ENCODE results near the gene INPP5D. TPM values are rescaled to one million over a fixed set of nuclear protein-coding genes. Genes with fewer than 3 reads are reported as not detected.
"Not testable (repeated sequence)": the region's sequence is repeated elsewhere in the genome, so short reads cannot be mapped to it uniquely, and the experiment has no call there.

Gene INPP5D
- total RNA-seq, result 58.5 and 62.3 TPM in 2 replicates

DNA sequence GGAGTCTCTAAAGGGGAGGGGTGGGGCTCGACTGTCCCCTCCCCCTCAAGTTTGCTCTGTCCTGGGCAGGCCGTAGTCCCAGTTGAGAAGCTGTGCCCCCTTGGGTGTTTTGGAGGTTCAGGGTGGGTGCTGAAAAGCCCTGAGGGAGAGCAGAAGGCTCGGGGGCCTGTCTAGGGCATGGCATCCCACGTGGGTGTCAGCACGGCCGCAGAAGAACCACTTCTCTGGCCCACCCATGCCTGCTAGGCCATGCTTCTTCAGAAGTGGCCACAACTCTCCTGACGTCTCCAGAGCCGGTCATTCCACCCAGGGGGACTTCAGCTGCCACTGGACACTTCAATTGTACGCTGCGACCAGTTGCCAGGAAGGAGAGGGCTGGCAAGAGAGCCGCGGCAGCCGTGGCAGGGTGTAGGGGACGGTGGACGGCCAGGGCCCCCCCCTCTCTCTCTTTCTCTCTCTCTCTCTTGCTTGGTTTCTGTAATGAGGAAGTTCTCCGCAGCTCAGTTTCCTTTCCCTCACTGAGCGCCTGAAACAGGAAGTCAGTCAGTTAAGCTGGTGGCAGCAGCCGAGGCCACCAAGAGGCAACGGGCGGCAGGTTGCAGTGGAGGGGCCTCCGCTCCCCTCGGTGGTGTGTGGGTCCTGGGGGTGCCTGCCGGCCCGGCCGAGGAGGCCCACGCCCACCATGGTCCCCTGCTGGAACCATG, at the start of gene INPP5D:
TSS of gene INPP5D (plus strand) at position 546 of the 704 bp plus-strand sequence. CDS start at position 683, 137 bp downstream.
- intact Hi-C loops (cut with micrococcal nuclease), result loop anchor here (1.0 to 10.0 kb wide), 7 partner anchors 21 to 455 kb away; partner anchors contain the start of genes ATG16L1 and GIGYF2
- H3K9me3 Mint-ChIP-seq, result no peaks in the 10 kb centered on the region
- H3K4me1 Mint-ChIP-seq (ENCODE audit: low read depth), result peaks cover 33% of the 10 kb centered on the region
- DNase-seq (ENCODE audit: low spot score), result peak; percentile 75
- H3K27me3 Mint-ChIP-seq (ENCODE audit: low read depth), result no peaks in the 10 kb centered on the region
- H3K4me3 Mint-ChIP-seq (ENCODE audit: low read depth), result peak within 1 kb of the TSS; percentile 91
- peaks cover 25% of the 10 kb centered on the region for H3K36me3 Mint-ChIP-seq (ENCODE audit: low read depth)
- H3K27ac Mint-ChIP-seq, result peak within 1 kb of the TSS; percentile 88

DNA sequence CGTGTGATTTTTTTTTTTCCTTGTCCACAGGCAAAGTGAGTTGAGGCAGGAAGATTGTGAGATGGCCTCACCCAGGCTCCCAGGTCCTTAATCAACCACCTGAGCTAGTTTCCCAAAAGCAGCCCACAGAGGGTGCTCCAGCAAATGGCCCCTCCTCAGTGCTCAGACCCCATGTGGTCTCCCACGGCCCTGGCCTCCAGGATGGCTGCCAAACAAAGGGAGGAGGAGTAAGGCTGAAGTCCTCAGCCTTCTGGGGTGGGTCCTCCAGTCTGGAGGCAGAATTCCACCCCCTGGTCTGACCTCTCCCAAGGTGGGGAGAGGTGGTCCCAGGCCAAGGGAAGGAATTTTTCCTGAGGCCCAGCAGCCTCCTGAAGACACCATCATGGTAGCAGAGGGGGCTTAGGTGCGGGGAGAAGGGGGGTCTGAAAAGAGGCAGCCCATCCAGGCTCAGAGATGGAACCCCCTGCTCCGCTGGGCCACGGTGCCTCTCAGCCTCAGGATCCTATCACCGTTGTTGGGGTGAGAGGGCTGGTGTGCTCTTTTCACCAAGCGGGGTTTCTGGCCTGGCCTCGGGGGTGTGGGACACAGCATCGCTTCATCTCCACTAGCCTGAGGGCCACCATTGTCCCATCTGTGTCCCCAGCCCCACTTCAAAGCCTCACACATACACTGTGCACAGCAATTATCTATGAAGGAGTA, 49.4 kb upstream of the INPP5D start:
- Mint-ChIP-seq H3K27me3 (ENCODE audit: low read depth) (peaks cover 8% of the 10 kb centered on the region), H3K36me3 (ENCODE audit: low read depth) (no peaks in the 10 kb centered on the region), H3K27ac (no peak overlapping the region), H3K4me1 (ENCODE audit: low read depth) (no peaks in the 10 kb centered on the region), H3K4me3 (ENCODE audit: low read depth) (no peak overlapping the region), H3K9me3 (peaks cover 4% of the 10 kb centered on the region)
- no peak for DNase-seq (ENCODE audit: low spot score)
- intact Hi-C loops (cut with micrococcal nuclease), result no loop called here

DNA sequence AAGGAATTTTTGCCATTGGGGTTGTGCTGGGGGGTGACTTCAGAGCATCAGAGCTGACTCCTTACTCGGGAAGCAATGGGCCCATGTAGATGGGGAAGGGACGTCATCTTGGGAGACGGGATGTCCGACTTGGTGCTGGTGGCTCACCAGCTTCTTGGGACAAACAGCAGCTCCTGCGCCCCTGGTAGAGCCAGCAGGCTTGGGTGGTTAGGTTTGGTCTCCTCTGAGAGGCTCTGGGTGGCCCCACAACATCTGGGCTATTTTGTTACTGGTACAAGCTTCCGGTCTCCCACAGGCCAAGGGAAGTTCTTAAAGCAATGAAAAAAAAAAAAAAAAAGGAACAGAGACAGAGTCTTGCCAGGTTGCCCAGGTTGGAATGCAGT, 48.9 kb upstream of the INPP5D start:
- H3K9me3 Mint-ChIP-seq, result peaks cover 4% of the 10 kb centered on the region
- no peak for DNase-seq (ENCODE audit: low spot score)
- intact Hi-C loops (cut with micrococcal nuclease), result no loop called here
- H3K4me1 Mint-ChIP-seq (ENCODE audit: low read depth), result no peaks in the 10 kb centered on the region
- H3K4me3 Mint-ChIP-seq (ENCODE audit: low read depth), result no peak overlapping the region
- no peak overlapping the region for H3K27ac Mint-ChIP-seq
- peaks cover 8% of the 10 kb centered on the region for H3K27me3 Mint-ChIP-seq (ENCODE audit: low read depth)
- H3K36me3 Mint-ChIP-seq (ENCODE audit: low read depth), result no peaks in the 10 kb centered on the region

DNA sequence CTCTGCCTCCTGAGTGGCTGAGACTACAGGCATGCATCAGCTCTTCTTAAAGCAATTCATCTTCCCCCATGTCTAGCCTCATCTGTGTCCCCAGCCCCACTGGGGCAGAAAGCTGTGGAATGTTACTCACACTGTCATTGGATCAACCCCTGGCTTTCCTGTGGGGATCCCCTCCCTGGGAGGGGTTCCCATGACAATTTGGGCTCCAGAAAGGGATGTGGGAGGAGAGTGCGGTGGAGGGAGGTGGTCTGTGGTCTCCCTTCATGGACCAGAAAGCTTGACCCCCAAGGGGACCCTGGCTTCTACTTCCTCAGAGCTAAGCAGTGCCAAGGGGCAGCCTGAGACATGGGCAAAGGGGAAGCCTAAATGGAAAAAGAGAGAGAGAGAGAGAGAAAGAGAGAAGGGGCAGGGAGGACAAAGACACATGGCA, 48.4 kb upstream of the INPP5D start:
- DNase-seq (ENCODE audit: low spot score), result no peak
- Mint-ChIP-seq H3K36me3 (ENCODE audit: low read depth) (no peaks in the 10 kb centered on the region), H3K9me3 (peaks cover 4% of the 10 kb centered on the region), H3K4me3 (ENCODE audit: low read depth) (no peak overlapping the region), H3K27me3 (ENCODE audit: low read depth) (peaks cover 6% of the 10 kb centered on the region), H3K4me1 (ENCODE audit: low read depth) (no peaks in the 10 kb centered on the region), H3K27ac (no peak overlapping the region)
- intact Hi-C loops (cut with micrococcal nuclease), result no loop called here

DNA sequence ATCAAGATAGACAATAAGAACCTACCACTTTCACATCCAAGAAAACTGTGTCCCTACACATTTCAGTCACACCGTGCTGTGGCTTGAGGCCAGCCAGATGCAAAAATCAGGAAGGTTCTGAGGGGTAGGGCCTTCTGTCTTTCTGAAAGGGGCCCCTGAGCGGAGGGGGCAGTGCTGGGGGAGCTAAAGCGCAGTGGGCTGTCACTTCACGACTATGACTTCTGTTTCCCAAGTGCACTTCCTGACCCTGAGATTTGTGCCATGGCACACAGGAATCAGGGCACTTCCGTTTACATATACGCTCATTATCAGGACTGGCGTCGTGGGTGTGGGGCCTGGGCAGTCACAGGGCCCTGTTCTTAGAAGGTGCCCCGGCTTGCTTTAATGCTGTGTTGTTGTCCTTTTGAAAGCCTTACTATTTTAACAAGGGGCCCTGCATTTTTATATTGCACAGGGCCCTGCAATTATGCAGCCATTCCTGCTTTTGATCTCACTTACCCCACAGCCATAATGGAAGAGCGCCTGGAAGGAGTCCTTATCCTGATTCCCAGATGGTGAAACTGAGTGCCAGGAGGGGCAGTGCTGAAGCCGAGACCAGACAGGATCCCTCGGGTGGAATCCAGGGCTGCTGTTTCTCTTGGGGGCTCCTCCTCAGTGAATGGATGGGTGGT, 47.7 kb upstream of the INPP5D start:
- Mint-ChIP-seq H3K4me3 (ENCODE audit: low read depth) (no peak overlapping the region), H3K27me3 (ENCODE audit: low read depth) (peaks cover 6% of the 10 kb centered on the region), H3K36me3 (ENCODE audit: low read depth) (no peaks in the 10 kb centered on the region), H3K4me1 (ENCODE audit: low read depth) (no peaks in the 10 kb centered on the region), H3K27ac (no peak overlapping the region), H3K9me3 (peaks cover 4% of the 10 kb centered on the region)
- intact Hi-C loops (cut with micrococcal nuclease), result no loop called here
- no peak for DNase-seq (ENCODE audit: low spot score)

DNA sequence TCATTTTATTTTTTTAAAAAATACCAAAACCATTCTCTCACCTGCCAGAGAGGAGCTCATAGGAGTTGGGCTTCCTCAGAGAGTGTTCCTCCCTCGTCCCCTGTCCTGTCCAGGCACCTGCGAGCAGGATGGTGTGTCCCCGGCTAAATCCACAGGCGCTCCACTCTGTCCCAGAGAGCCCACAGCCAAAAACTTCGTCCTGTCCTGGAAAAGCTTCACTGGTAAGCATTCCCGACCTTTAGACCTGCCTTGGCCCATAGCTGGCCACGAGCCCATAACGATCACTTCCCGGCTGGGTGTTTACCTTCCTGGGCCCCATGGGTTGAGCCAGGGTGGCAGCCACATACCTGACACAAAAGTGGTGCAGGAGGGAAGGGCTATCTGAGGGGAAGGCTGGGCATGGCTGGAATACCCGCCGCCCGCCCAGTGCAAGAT, 47.1 kb upstream of the INPP5D start, which contains the start of gene NGEF:
TSS of gene NGEF (minus strand) at position 230 of the 435 bp plus-strand sequence. CDS start 38,366 bp downstream, outside the sequence.
- Mint-ChIP-seq H3K27ac (no peak within 1 kb of the TSS), H3K27me3 (ENCODE audit: low read depth) (peaks cover 7% of the 10 kb centered on the region), H3K4me3 (ENCODE audit: low read depth) (no peak within 1 kb of the TSS), H3K9me3 (peaks cover 4% of the 10 kb centered on the region), H3K36me3 (ENCODE audit: low read depth) (no peaks in the 10 kb centered on the region), H3K4me1 (ENCODE audit: low read depth) (no peaks in the 10 kb centered on the region)
- intact Hi-C loops (cut with micrococcal nuclease), result no loop called here
- no peak for DNase-seq (ENCODE audit: low spot score)

DNA sequence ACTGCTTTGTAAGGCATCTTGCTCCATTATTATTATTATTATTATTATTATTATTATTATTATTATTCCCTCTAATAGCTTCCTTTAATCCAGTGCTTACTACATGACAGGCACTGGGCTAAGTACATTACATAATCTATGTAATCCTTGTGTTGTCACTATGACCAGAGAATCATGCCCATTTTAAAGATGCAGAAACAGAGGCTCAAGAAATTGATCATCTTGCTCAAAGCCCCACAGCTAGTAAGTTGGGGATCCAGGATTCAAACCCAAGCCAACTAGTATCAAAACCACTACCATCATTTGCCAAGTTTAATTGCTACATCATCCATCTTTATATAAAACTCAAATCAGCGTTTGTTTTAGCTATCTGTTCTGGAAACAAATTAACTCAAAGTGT, 46.5 kb upstream of the INPP5D start:
- Mint-ChIP-seq H3K27ac (no peak overlapping the region), H3K27me3 (ENCODE audit: low read depth) (peaks cover 7% of the 10 kb centered on the region), H3K9me3 (peaks cover 4% of the 10 kb centered on the region), H3K4me3 (ENCODE audit: low read depth) (no peak overlapping the region), H3K4me1 (ENCODE audit: low read depth) (no peaks in the 10 kb centered on the region), H3K36me3 (ENCODE audit: low read depth) (no peaks in the 10 kb centered on the region)
- no peak for DNase-seq (ENCODE audit: low spot score)
- intact Hi-C loops (cut with micrococcal nuclease), result no loop called here

DNA sequence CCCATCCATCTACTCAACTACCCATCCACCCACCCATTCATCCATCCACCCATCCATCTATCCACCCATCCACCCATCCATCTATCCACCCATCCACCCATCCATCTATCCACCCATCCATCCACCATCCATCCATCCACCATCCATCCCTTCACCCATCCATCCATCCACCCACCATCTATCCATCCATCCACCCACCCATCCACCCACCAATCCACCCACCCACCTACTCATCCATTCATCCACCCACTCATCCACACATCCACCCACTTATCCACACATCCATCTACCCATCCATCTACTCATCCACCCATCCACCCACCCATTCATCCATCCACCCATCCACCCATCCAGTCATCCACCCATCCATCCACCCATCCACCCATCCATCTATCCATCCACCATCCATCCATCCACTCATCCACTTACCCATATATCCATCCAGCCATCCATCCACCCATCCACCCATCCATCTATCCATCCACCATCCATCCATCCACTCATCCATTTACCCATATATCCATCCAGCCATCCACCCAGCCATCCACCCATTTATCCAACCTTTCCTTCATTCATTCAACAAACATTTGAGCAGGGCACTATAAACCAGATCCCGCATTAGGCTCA, 45.0 kb upstream of the INPP5D start:
- Mint-ChIP-seq H3K4me3 (ENCODE audit: low read depth) (no peak overlapping the region), H3K27ac (no peak overlapping the region), H3K36me3 (ENCODE audit: low read depth) (no peaks in the 10 kb centered on the region), H3K4me1 (ENCODE audit: low read depth) (no peaks in the 10 kb centered on the region), H3K9me3 (peaks cover 4% of the 10 kb centered on the region), H3K27me3 (ENCODE audit: low read depth) (peaks cover 4% of the 10 kb centered on the region)
- DNase-seq (ENCODE audit: low spot score), result no peak
- intact Hi-C loops (cut with micrococcal nuclease), result no loop called here

DNA sequence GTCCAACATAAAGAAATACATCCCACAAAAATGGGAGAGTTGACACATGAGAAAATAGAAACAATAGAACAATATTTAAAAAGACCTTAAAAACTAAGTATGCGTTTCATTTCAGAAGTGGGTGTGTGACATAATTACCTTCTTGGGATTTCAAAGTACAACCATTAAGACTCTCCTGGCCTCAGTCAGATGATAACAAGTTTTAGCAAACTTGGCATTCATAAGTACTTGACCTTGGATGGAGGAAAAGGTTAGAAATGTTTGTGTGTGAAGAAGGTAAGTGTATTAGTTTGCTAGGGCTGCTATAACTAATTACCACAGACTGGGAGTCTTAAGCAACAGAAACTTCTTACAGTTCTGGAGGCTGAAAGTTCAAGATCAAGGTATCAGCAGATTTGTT, 42.2 kb upstream of the INPP5D start:
- intact Hi-C loops (cut with micrococcal nuclease), result no loop called here
- H3K36me3 Mint-ChIP-seq (ENCODE audit: low read depth), result no peaks in the 10 kb centered on the region
- H3K27ac Mint-ChIP-seq, result no peak overlapping the region
- no peak for DNase-seq (ENCODE audit: low spot score)
- no peak overlapping the region for H3K4me3 Mint-ChIP-seq (ENCODE audit: low read depth)
- peaks cover 7% of the 10 kb centered on the region for H3K9me3 Mint-ChIP-seq
- no peaks in the 10 kb centered on the region for H3K4me1 Mint-ChIP-seq (ENCODE audit: low read depth)
- peaks cover 4% of the 10 kb centered on the region for H3K27me3 Mint-ChIP-seq (ENCODE audit: low read depth)

DNA sequence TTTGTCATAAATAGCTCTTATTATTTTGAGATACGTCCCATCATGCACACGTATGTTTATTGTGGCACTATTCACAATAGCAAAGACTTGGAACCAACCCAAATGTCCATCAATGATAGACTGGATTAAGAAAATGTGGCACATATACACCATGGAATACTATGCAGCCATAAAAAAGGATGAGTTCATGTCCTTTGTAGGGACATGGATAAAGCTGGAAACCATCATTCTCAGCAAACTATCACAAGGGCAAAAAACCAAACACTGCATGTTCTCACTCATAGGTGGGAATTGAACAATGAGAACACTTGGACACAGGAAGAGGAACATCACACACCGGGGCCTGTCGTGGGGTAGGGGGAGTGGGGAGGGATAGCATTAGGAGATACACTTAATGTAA, 40.5 kb upstream of the INPP5D start:
- H3K36me3 Mint-ChIP-seq (ENCODE audit: low read depth); H3K27me3 Mint-ChIP-seq (ENCODE audit: low read depth); H3K9me3 Mint-ChIP-seq; H3K4me3 Mint-ChIP-seq (ENCODE audit: low read depth); intact Hi-C loops (cut with micrococcal nuclease); DNase-seq (ENCODE audit: low spot score); H3K27ac Mint-ChIP-seq; H3K4me1 Mint-ChIP-seq (ENCODE audit: low read depth): not testable (repeated sequence)

DNA sequence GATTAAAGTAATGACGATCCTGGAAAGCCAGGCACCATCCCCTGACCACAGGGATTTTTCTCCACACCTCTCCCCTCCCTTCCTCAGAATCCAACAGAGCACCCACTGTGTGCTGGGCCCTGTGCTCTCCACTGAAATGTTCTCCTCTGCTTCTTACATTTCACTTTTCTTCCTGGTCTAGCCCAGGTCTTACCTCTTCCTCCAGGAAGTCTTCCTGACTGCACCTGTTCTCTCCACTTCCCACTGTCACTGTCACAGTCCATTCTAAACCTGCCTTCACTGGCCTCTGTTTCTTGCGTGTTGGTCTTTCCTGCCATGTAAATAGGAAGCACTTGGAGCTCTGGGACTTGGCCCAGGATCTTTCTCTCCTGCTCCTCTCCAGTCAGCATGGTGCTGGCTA, 39.7 kb upstream of the INPP5D start:
- peaks cover 3% of the 10 kb centered on the region for H3K9me3 Mint-ChIP-seq
- H3K36me3 Mint-ChIP-seq (ENCODE audit: low read depth), result no peaks in the 10 kb centered on the region
- no peak for DNase-seq (ENCODE audit: low spot score)
- H3K4me1 Mint-ChIP-seq (ENCODE audit: low read depth), result no peaks in the 10 kb centered on the region
- peaks cover 4% of the 10 kb centered on the region for H3K27me3 Mint-ChIP-seq (ENCODE audit: low read depth)
- intact Hi-C loops (cut with micrococcal nuclease), result no loop called here
- H3K4me3 Mint-ChIP-seq (ENCODE audit: low read depth), result no peak overlapping the region
- H3K27ac Mint-ChIP-seq, result no peak overlapping the region

DNA sequence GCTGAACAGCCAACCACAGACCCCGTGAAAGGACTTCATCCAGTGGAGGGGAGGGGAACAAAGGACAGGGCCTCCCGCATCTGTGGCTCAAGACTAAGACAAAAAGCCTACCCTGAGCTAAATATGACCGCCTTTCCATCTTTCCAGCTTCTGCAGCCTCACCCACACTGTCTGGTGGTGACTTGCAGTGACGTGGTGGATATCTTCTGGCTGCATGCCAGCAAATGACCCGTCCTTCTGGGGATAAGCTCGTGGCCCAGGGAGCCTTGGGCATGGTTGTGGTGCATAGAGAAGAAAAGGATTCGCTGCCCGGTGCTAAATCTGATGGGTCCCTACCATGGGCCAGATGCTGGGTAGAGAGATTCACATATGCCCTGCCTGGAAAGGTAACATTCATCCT, 38.4 kb upstream of the INPP5D start:
- intact Hi-C loops (cut with micrococcal nuclease), result no loop called here
- Mint-ChIP-seq H3K9me3 (peaks cover 3% of the 10 kb centered on the region), H3K27me3 (ENCODE audit: low read depth) (peaks cover 4% of the 10 kb centered on the region), H3K4me1 (ENCODE audit: low read depth) (no peaks in the 10 kb centered on the region), H3K36me3 (ENCODE audit: low read depth) (no peaks in the 10 kb centered on the region), H3K4me3 (ENCODE audit: low read depth) (no peak overlapping the region), H3K27ac (no peak overlapping the region)
- DNase-seq (ENCODE audit: low spot score), result no peak

Data from activated T-helper 2 cell treated with anti-CD3 and anti-CD28 coated beads, Interferon-gamma antibody, Interleukin-2, Interleukin-4, amounts not matched to agents 10 μg/mL and 5 μg/mL and 100 μg/mL, durations not matched to agents 14 hours and 24 hours and 36 hours (primary cell).